Tibial artery (tissue), 4 donors: ENCODE data around the gene EDEM1.
"Not testable (repeated sequence)": the region's sequence is repeated elsewhere in the genome, so short reads cannot be mapped to it uniquely, and the experiment has no call there.

Source experiments
- DNase-seq, 2 donors: peaks; one replicate each; pipeline ENCODE4 v3.0.0-alpha.2; 2019
- H3K27ac ChIP-seq, 2 donors: fragments of 200-600 bp; sonication (generic) in 1 of 2; 1 replicate in 1 of 2; 2 replicates in 1 of 2; pipeline ENCODE4 v1.5.1; 2018 to 2019; ENCODE audit warnings: mild to moderate bottlenecking in 1 of 2
- H3K27me3 ChIP-seq, 2 donors: fragments of 200-600 bp; sonication (generic) in 1 of 2; one replicate each; pipeline versions ENCODE4 v1.5.1 to v1.6.0; 2016 to 2019
- H3K36me3 ChIP-seq, 3 donors: fragments of 200-600 bp; sonication (generic) in 2 of 3; one replicate each; pipeline ENCODE4 v1.5.1; 2016 to 2019; ENCODE audit warnings: mild to moderate bottlenecking in 2 of 3
- H3K4me1 ChIP-seq, 4 donors: fragments of 200-600 bp; sonication (generic) in 2 of 4; 1 replicate in 3 of 4; 2 replicates in 1 of 4; pipeline ENCODE4 v1.5.1; 2016 to 2019
- H3K4me3 ChIP-seq, 2 donors: fragments of 200-600 bp; sonication (generic) in 1 of 2; 1 replicate in 1 of 2; 2 replicates in 1 of 2; pipeline ENCODE4 v1.5.1; 2018 to 2019; ENCODE audit warnings: mild to moderate bottlenecking in 2 of 2
- H3K9me3 ChIP-seq, 3 donors: fragments of 200-600 bp; sonication (generic) in 1 of 3; one replicate each; pipeline ENCODE4 v1.5.1; 2016 to 2019
- CTCF ChIP-seq, 2 experiments: fragments of 200-600 bp in 1 of 2; fragments of 450-650 bp in 1 of 2; IDR thresholded peaks; one replicate each; pipeline ENCODE4 v1.5.1; 2017 to 2019; ENCODE audit warnings: antibody characterized with exemption in 2 of 2, mild to moderate bottlenecking in 1 of 2, moderate library complexity in 1 of 2
- intact Hi-C: fragments of 100-400 bp; cut with DNase I; formaldehyde crosslinking; loops from one replicate; pipeline ENCODE4 v1.15.0; 2023; ENCODE audit warnings: low total_unique reads

The EDEM1 gene

GRCh38 chr3:5165698-5166097, 21.8 kb upstream of the EDEM1 start:
- Histone ChIP-seq H3K27ac (no peak overlapping the region), H3K36me3 (peaks cover 0 to 2% (median under 1%) of the 10 kb centered on the region in 3 donors), H3K4me1 (peaks cover 0 to 43% (median 14%) of the 10 kb centered on the region in 4 donors), H3K9me3 (no peaks in the 10 kb centered on the region), H3K27me3 (no peaks in the 10 kb centered on the region), H3K4me3 (no peak overlapping the region)
- TF ChIP-seq CTCF (IDR thresholded peaks at IDR 0.05): no peak
- intact Hi-C loops: no loop called here
- no peak for DNase-seq

- Histone ChIP-seq H3K4me3 (no peak overlapping the region), H3K4me1 (peaks cover 0 to 31% (median 3%) of the 10 kb centered on the region in 4 donors), H3K36me3 (peaks cover 7 to 14% (median 12%) of the 10 kb centered on the region in 3 donors), H3K27ac (no peak overlapping the region), H3K27me3 (no peaks in the 10 kb centered on the region), H3K9me3 (no peaks in the 10 kb centered on the region)
- TF ChIP-seq CTCF (IDR thresholded peaks at IDR 0.05): no peak
- no peak for DNase-seq
- intact Hi-C loops: no loop called here
These were observed 20.7 kb upstream of the EDEM1 start for GRCh38 chr3:5166846-5167245.

GRCh38 chr3:5168110-5168509, 19.4 kb upstream of the EDEM1 start:
- intact Hi-C loops: no loop called here
- no peak overlapping the region for H3K27ac ChIP-seq

GRCh38 chr3:5169807-5170206, 17.7 kb upstream of the EDEM1 start:
- DNase-seq: no peak
- TF ChIP-seq CTCF (IDR thresholded peaks at IDR 0.05): no peak
- no peak overlapping the region for H3K4me3 ChIP-seq
- no peaks in the 10 kb centered on the region for H3K9me3 ChIP-seq
- intact Hi-C loops: no loop called here
- no peaks in the 10 kb centered on the region for H3K27me3 ChIP-seq
- H3K36me3 ChIP-seq: peaks cover 29 to 40% (median 39%) of the 10 kb centered on the region in 3 donors
- H3K27ac ChIP-seq: no peak overlapping the region
- peaks cover 0 to 19% (median 0%) of the 10 kb centered on the region in 4 donors for H3K4me1 ChIP-seq

More at GRCh38 chr3:5168110-5168509, 19.4 kb upstream of the EDEM1 start:
- no peak for DNase-seq
- peaks cover 0 to 19% (median 0%) of the 10 kb centered on the region in 4 donors for H3K4me1 ChIP-seq
- no peak overlapping the region for H3K4me3 ChIP-seq
- no peaks in the 10 kb centered on the region for H3K9me3 ChIP-seq
- TF ChIP-seq CTCF (IDR thresholded peaks at IDR 0.05): no peak
- H3K27me3 ChIP-seq: no peaks in the 10 kb centered on the region
- H3K36me3 ChIP-seq: peaks cover 20 to 25% (median 24%) of the 10 kb centered on the region in 3 donors

GRCh38 chr3:5170975-5171374, 16.5 kb upstream of the EDEM1 start:
- Histone ChIP-seq H3K4me1 (peaks cover 0 to 19% (median 0%) of the 10 kb centered on the region in 4 donors), H3K4me3 (no peak overlapping the region), H3K27me3 (no peaks in the 10 kb centered on the region), H3K27ac (no peak overlapping the region), H3K9me3 (no peaks in the 10 kb centered on the region), H3K36me3 (peaks cover 32 to 51% (median 50%) of the 10 kb centered on the region in 3 donors)
- DNase-seq: no peak
- intact Hi-C loops: no loop called here
- no peak for TF ChIP-seq CTCF (IDR thresholded peaks at IDR 0.05)

GRCh38 chr3:5172018-5172417, 15.5 kb upstream of the EDEM1 start:
- Histone ChIP-seq H3K36me3 (peaks cover 35 to 60% (median 55%) of the 10 kb centered on the region in 3 donors), H3K27ac (no peak overlapping the region), H3K4me3 (no peak overlapping the region), H3K9me3 (no peaks in the 10 kb centered on the region), H3K4me1 (peaks cover 0 to 19% (median 0%) of the 10 kb centered on the region in 4 donors), H3K27me3 (no peaks in the 10 kb centered on the region)
- intact Hi-C loops: no loop called here
- DNase-seq: no peak
- no peak for TF ChIP-seq CTCF (IDR thresholded peaks at IDR 0.05)

- H3K9me3 ChIP-seq, H3K27ac ChIP-seq: not testable (repeated sequence)
- H3K36me3 ChIP-seq: peaks cover 54 to 73% (median 61%) of the 10 kb centered on the region in 3 donors
These were observed 8.5 kb upstream of the EDEM1 start for GRCh38 chr3:5179036-5179435.

More at GRCh38 chr3:5179036-5179435, 8.5 kb upstream of the EDEM1 start:
- H3K4me1 ChIP-seq, DNase-seq, intact Hi-C loops, H3K27me3 ChIP-seq, H3K4me3 ChIP-seq: not testable (repeated sequence)
